OCI-LY7 (cell line): Measurements from ENCODE around the gene TTC21A. TPM values are rescaled to one million over a fixed set of nuclear protein-coding genes. Genes with fewer than 3 reads are reported as not detected.

Source experiments
- BruUV-seq: library from RNA; stranded (reverse); fragments of 400-500 nt; replicated peaks from 2 replicates; lab custom pipeline; 2021; lab: Mats Ljungman, UMichigan
- CTCF ChIA-PET: fragments of 300-600 bp; sonication (Branson Sonifier 250); formaldehyde crosslinking; loops from one replicate; lab custom pipeline; 2022; ENCODE audit warnings: antibody characterized with exemption; ENCODE audit not compliant: unreplicated experiment; lab: Charles Lee
- POLR2A ChIA-PET: fragments of 300-600 bp; sonication (Branson Sonifier 250); formaldehyde crosslinking; loops from one replicate; lab custom pipeline; 2022; ENCODE audit warnings: antibody characterized with exemption; lab: Charles Lee
- DNase-seq: peaks from one replicate; pipeline ENCODE4 v3.0.0-alpha.2; 2015; ENCODE audit warnings: low spot score
- H2AFZ ChIP-seq: fragments of 200-600 bp; sonication (generic), shearing (Covaris generic); 2 replicates; pipeline ENCODE4 v1.6.1; 2014; ENCODE audit warnings: mild to moderate bottlenecking, antibody characterized with exemption, low read length, moderate library complexity
- H3K27ac ChIP-seq: fragments of 200-600 bp; sonication (generic); 2 replicates; pipeline ENCODE4 v1.5.1; 2014; ENCODE audit warnings: mixed run types, low read depth, mild to moderate bottlenecking, moderate library complexity, low read length, inconsistent platforms; ENCODE audit not compliant: poor library complexity, severe bottlenecking
- H3K36me3 ChIP-seq: fragments of 200-600 bp; sonication (generic); 2 replicates; pipeline ENCODE4 v1.6.1; 2014; ENCODE audit warnings: mild to moderate bottlenecking, antibody characterized with exemption, low read length, moderate library complexity, mixed read lengths; ENCODE audit not compliant: insufficient read depth
- H3K4me1 ChIP-seq: fragments of 200-600 bp; sonication (generic); 2 replicates; pipeline ENCODE4 v1.5.1; 2014; ENCODE audit warnings: mild to moderate bottlenecking, low read length; ENCODE audit not compliant: insufficient read depth, poor library complexity, severe bottlenecking
- H3K4me2 ChIP-seq: fragments of 200-600 bp; sonication (generic); 2 replicates; pipeline ENCODE4 v1.6.1; 2014; ENCODE audit warnings: mild to moderate bottlenecking, low read length
- H3K4me3 ChIP-seq: fragments of 200-600 bp; sonication (generic); 2 replicates; pipeline ENCODE4 v1.5.1; 2014; ENCODE audit warnings: mild to moderate bottlenecking, low read depth, low read length; ENCODE audit not compliant: poor library complexity, severe bottlenecking
- H3K79me2 ChIP-seq: fragments of 200-600 bp; sonication (generic); 2 replicates; pipeline ENCODE4 v1.6.1; 2016; ENCODE audit warnings: low read depth, mild to moderate bottlenecking, low read length, moderate library complexity, mixed read lengths; ENCODE audit not compliant: insufficient read depth
- H3K9me2 ChIP-seq: fragments of 200-600 bp; sonication (generic); 2 replicates; pipeline ENCODE4 v1.6.1; 2016; ENCODE audit warnings: mild to moderate bottlenecking, low read length, mixed read lengths; ENCODE audit not compliant: insufficient read depth
- H3K9me3 ChIP-seq: fragments of 200-600 bp; sonication (generic); 2 replicates; pipeline ENCODE4 v1.6.1; 2014; ENCODE audit warnings: mild to moderate bottlenecking, mixed run types, low read length, mixed read lengths
- H4K20me1 ChIP-seq: fragments of 200-600 bp; sonication (generic); 2 replicates; pipeline ENCODE4 v1.6.1; 2014; ENCODE audit warnings: mild to moderate bottlenecking, antibody characterized with exemption, low read length, moderate library complexity, mixed read lengths; ENCODE audit not compliant: insufficient read depth
- CTCF ChIP-seq: fragments of 200-600 bp; sonication (generic); conservative IDR thresholded peaks from 2 replicates; pipeline ENCODE4 v1.5.1; 2014; ENCODE audit warnings: mild to moderate bottlenecking, antibody characterized with exemption, low read length, moderate library complexity, mixed read lengths
- EZH2phosphoT487 ChIP-seq: fragments of 200-600 bp; sonication (generic); IDR thresholded peaks from 2 replicates; pipeline ENCODE4 v1.6.1; 2018; ENCODE audit warnings: low read depth, borderline replicate concordance, mild to moderate bottlenecking, mixed run types, antibody characterized with exemption, low read length, moderate library complexity, mixed read lengths
- intact Hi-C: fragments of 100-400 bp; cut with micrococcal nuclease; formaldehyde crosslinking; loops from one replicate; pipeline ENCODE4 v1.10.0; 2022; ENCODE audit not compliant: unreplicated experiment
- total RNA-seq, 2 experiments: library from RNA; depleted of rRNA in 1 of 2; stranded (reverse); fragments of >200 nt in 1 of 2; shearing (Covaris generic) in 1 of 2; gene quantifications; 2 replicates each; pipeline ENCODE4 v1.2.3, GENCODE V29; 2014 to 2022

TTC21A gene
- total RNA-seq, 2 experiments from 2014 or later: 12.8 to 27.1 TPM

- Histone ChIP-seq H3K27ac (no peak overlapping the region), H3K9me3 (no peaks in the 10 kb centered on the region), H3K4me2 (no peak overlapping the region), H3K79me2 (no peaks in the 10 kb centered on the region), H2AFZ (no peak overlapping the region), H4K20me1 (no peaks in the 10 kb centered on the region), H3K4me1 (peaks cover 23% of the 10 kb centered on the region), H3K36me3 (no peaks in the 10 kb centered on the region), H3K9me2 (no peaks in the 10 kb centered on the region), H3K4me3 (no peak overlapping the region)
- no TSS peak for BruUV-seq
- POLR2A ChIA-PET: interaction anchor here (0.5 to 1.8 kb wide), 4 partner anchors 12 to 103 kb away, joined by 3 to 8 read pairs (median 4); no protein-coding TSS in a partner anchor
- no peak for TF ChIP-seq CTCF
- TF ChIP-seq EZH2phosphoT487: no peak
- CTCF ChIA-PET: interaction anchor here (0.7 to 2.4 kb wide), 3 partner anchors 103 to 107 kb away, joined by 3 to 10 read pairs (median 5); no protein-coding TSS in a partner anchor
- intact Hi-C loops: loop anchor here (5.0 kb wide), 1 partner anchor 98 kb away; no protein-coding TSS in a partner anchor
- no peak for DNase-seq
Measured at GRCh38 chr3:39184968-39185285, 77.4 kb downstream of the TTC21A start.

GRCh38 chr3:39185326-39185958 lies 78.0 kb downstream of the TTC21A start:
- no peak for DNase-seq
- intact Hi-C loops: no loop called here
- Histone ChIP-seq H3K9me2 (no peaks in the 10 kb centered on the region), H2AFZ (no peak overlapping the region), H3K9me3 (no peaks in the 10 kb centered on the region), H3K27ac (no peak overlapping the region), H3K4me2 (no peak overlapping the region), H3K4me1 (peaks cover 25% of the 10 kb centered on the region), H3K4me3 (no peak overlapping the region), H3K79me2 (no peaks in the 10 kb centered on the region), H4K20me1 (no peaks in the 10 kb centered on the region), H3K36me3 (no peaks in the 10 kb centered on the region)
- ChIA-PET CTCF (interaction anchor here (1.6 to 2.4 kb wide), 2 partner anchors 103 to 106 kb away, joined by 5 to 10 read pairs; no protein-coding TSS in a partner anchor), POLR2A (interaction anchor here (0.5 to 1.8 kb wide), 4 partner anchors 12 to 102 kb away, joined by 3 to 8 read pairs (median 4); no protein-coding TSS in a partner anchor)
- no peak for TF ChIP-seq CTCF
- TF ChIP-seq EZH2phosphoT487: no peak
- no TSS peak for BruUV-seq
